HCT116 (cell line): ENCODE measurements around the gene NFATC2IP.

Experiments used
- ELF1 ChIP-seq: IDR thresholded peaks from 2 replicates; pipeline ENCODE4 v1.6.1; 2012; ENCODE audit warnings: low read depth, borderline replicate concordance
- EZH2 ChIP-seq: fragments of 200-600 bp; sonication (generic); IDR thresholded peaks from 2 replicates; pipeline ENCODE4 v1.6.1; 2017; ENCODE audit warnings: antibody characterized with exemption, mixed run types
- EZH2phosphoT487 ChIP-seq: fragments of 200-600 bp; IDR thresholded peaks from 2 replicates; pipeline ENCODE4 v1.6.1; 2018; ENCODE audit warnings: antibody characterized with exemption, borderline replicate concordance
- POLR2A ChIP-seq: IDR thresholded peaks from 2 replicates; pipeline ENCODE4 v1.7.0; 2011; ENCODE audit warnings: borderline replicate concordance; ENCODE audit not compliant: insufficient read depth, insufficient read length; ENCODE audit errors: extremely low read depth
- POLR2AphosphoS5 ChIP-seq: IDR thresholded peaks from 2 replicates; pipeline ENCODE4 v1.6.1; 2011; ENCODE audit warnings: mild to moderate bottlenecking, low read depth, low read length, moderate library complexity
- SIN3A ChIP-seq: IDR thresholded peaks from 2 replicates; pipeline ENCODE4 v1.6.1; 2012; ENCODE audit warnings: low read depth
- TCF7L2 ChIP-seq: IDR thresholded peaks from 2 replicates; pipeline ENCODE4 v1.7.0; 2011; ENCODE audit warnings: borderline replicate concordance, inconsistent platforms; ENCODE audit not compliant: insufficient read depth, insufficient read length; ENCODE audit errors: extremely low read depth
- YY1 ChIP-seq: IDR thresholded peaks from 2 replicates; pipeline ENCODE4 v1.6.1; 2011; ENCODE audit warnings: low read length, low read depth, moderate library complexity, mild to moderate bottlenecking; ENCODE audit not compliant: insufficient replicate concordance; ENCODE audit errors: extremely low read depth
- ZNF274 ChIP-seq: fragments of 200-500 bp; sonication (Bioruptor generic); IDR thresholded peaks from 2 replicates; pipeline ENCODE4 v1.6.1; 2014; ENCODE audit warnings: mild to moderate bottlenecking, low read depth, low read length, inconsistent platforms
- TF ChIP-seq, protein P1 (sequence below), 3 experiments: fragments of 200-600 bp in 1 of 3; sonication (generic) in 1 of 3; IDR thresholded peaks in 2 of 3; conservative IDR thresholded peaks in 1 of 3; 2 replicates each; pipeline ENCODE4 v1.5.1; 2012 to 2017; ENCODE audit warnings: low read depth in 2 of 3, low read length in 2 of 3, antibody characterized with exemption in 1 of 3, borderline replicate concordance in 1 of 3, control low read depth in 1 of 3, mild to moderate bottlenecking in 1 of 3, mixed read lengths in 1 of 3, mixed run types in 1 of 3, moderate library complexity in 1 of 3; ENCODE audit not compliant: insufficient read depth in 1 of 3

DNA sequence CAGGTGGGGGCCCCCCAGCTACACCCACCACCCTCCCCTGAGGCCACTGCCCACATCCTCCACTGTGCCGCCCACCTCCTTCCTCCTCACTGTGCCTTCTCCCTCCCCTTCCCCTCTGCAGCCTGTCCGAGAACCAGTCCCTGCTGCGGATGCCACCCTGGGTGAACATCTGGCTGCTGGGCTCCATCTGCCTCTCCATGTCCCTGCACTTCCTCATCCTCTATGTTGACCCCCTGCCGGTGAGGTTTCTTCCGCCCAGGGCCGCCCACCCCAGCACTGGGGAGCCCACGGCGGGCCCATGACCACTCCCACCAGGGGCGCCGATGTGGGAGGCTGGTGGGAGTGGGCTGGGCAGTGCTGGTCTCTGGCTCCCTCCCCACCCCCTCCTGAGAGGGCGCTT, 47.8 kb upstream of the NFATC2IP start:
- TF ChIP-seq POLR2A (no peak), EZH2 (no peak), TCF7L2 (no peak), SIN3A (no peak), POLR2AphosphoS5 (no peak), YY1 (no peak), EZH2phosphoT487 (no peak), ELF1 (no peak), ZNF274 (no peak)
- TF ChIP-seq, protein P1, sequence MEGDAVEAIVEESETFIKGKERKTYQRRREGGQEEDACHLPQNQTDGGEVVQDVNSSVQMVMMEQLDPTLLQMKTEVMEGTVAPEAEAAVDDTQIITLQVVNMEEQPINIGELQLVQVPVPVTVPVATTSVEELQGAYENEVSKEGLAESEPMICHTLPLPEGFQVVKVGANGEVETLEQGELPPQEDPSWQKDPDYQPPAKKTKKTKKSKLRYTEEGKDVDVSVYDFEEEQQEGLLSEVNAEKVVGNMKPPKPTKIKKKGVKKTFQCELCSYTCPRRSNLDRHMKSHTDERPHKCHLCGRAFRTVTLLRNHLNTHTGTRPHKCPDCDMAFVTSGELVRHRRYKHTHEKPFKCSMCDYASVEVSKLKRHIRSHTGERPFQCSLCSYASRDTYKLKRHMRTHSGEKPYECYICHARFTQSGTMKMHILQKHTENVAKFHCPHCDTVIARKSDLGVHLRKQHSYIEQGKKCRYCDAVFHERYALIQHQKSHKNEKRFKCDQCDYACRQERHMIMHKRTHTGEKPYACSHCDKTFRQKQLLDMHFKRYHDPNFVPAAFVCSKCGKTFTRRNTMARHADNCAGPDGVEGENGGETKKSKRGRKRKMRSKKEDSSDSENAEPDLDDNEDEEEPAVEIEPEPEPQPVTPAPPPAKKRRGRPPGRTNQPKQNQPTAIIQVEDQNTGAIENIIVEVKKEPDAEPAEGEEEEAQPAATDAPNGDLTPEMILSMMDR (IDR thresholded peaks at IDR 0.05 in 2 of 3, conservative IDR thresholded peaks at IDR 0.05 in 1 of 3; ENCODE audit: borderline replicate concordance in 1 of 3, insufficient read depth in 1 of 3, low read depth in 2 of 3, low read length in 2 of 3) = no peak
